Myocyte (in vitro differentiated cells): Measurements from ENCODE around the gene THBS3. TPM values are rescaled to one million over a fixed set of nuclear protein-coding genes. Genes with fewer than 3 reads are reported as not detected.
"Not testable (repeated sequence)": the region's sequence is repeated elsewhere in the genome, so short reads cannot be mapped to it uniquely, and the experiment has no call there.

Experiments used
- DNase-seq: peaks from one replicate; pipeline ENCODE4 v3.0.0-alpha.2; 2012; ENCODE audit warnings: low read depth
- total RNA-seq: library from RNA; depleted of rRNA; stranded (reverse); fragments of >200 nt; gene quantifications from 2 replicates; pipeline ENCODE4 v1.2.3, GENCODE V29; 2014

Gene THBS3
- total RNA-seq, 1 donor from 2014 or later = 52.1 TPM

DNA sequence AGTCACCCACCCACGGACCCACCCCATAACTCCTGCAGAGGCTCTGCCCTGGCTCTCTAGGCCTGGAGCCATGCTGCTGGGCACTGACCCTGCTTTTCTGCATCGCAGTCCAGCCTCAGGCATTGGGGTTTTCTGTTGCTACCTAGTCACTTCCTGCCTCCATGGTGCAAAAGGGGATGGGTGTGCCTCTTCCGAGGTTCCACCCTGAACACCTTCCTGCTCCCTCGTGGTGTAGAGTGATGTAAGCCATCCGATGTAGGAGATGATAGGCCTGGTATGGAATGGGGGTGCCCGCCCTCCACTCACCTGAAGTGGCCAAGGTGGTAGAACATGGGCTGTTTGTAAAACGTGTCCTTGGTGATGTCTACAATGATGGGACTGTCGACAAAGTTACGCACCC lies 27.7 kb upstream of the THBS3 start:
- DNase-seq = not testable (repeated sequence)

DNA sequence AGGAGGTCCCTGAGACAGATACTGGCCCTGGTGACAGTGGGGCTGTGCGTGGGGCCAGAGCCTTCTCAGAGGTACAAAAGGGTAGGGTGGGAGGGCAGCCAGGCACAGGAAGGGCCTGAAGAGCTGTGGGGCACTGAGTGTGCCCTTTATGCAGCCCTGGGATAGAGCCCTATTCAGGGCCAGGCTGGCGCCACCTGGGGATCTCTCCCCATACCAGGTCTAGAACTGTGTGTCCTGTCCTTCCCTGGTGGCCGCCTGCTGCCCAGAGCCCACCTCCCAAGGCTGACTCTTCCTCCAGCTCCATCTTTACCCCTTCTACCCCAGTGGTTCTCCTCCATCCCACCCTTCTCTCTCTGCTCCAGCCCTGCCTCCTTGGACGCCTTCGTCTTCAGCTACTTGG lies 25.8 kb upstream of the THBS3 start:
- not testable (repeated sequence) for DNase-seq

- not testable (repeated sequence) for DNase-seq
Observed at GRCh38 chr1:155232001-155232978, 24.6 kb upstream of the THBS3 start.

DNA sequence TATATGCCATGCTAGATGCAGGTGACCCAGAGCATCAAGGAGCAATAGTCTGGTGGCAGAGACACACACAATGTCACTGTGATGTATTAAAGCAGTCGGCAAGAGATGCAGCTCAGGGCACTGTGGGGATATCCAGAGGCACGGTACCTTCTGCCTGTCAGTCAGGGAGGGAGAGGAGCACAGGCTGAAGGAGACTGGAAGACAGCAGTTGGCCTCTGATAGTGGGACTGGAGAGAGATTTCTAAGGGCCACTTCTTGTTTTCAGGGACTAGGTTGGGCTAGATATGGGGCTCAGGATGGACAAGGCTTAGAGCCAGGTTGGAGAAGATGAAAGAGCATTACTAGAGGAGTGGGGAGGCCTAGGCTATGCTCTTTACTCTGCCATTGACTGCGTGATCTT lies 23.6 kb upstream of the THBS3 start:
- DNase-seq = not testable (repeated sequence)

GRCh38 chr1:155228096-155228427 lies 20.4 kb upstream of the THBS3 start:
- DNase-seq = no peak

DNA sequence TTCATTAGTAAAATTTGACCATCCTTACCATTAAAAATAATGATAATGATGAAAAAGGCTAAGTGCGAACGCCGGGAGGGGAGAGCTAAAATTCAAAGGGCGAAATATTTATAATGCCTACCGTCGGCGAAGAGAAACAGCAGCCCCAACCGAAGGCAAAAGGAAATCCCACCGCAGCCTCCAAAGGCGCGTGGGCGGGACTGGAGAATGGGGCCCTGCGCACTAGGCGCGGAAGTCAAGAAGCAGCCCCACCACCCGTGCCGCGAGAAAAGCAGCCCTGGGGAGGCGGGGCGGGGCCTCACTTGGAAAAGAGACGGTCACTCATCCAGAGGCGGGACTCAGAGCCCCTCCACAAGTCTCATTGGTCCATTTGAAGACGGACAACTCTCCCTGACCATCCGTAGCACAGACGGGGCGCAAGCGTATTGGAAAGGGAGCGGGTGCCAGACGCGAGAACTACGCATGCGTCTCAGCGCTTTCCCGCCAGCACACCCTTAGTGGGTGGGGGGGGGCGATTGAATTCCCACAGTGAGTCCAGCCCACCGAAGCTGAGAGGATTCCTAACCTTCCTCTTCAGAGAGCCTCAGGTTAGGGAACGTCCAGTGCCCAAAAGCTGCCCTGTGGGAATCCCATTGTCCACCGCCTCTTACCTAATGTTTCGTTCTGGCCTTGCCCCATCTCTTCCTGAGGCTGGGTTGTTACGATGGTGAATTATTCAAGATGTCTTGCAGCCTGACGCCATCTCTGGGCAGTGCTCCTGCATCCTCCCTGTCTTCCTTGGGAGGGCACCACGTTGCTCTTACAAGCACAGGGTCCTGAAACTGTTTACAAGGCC lies 19.8 kb upstream of the THBS3 start:
- peak; percentile 100 for DNase-seq

GRCh38 chr1:155226910-155227260 lies 19.2 kb upstream of the THBS3 start:
- peak; percentile 71 for DNase-seq

- DNase-seq = peak; percentile 81
Observed at GRCh38 chr1:155226188-155226909, 18.7 kb upstream of the THBS3 start.

DNA sequence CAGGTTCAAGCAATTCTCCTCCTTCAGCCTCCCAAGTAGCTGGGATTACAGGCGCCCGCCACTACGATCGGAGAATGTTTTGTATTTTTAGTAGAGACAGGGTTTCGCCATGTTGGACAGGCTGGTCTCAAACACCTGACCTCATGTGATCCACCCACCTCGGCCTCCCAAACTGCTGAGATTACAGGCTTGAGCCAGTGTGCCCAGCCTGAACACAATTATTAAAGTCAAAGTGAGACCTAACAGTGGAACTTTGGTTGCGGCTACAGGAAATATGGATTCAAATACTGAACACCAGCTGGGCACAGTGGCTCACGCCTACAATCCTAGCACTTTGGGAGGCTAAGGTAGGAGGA lies 17.7 kb upstream of the THBS3 start:
- DNase-seq = not testable (repeated sequence)

DNA sequence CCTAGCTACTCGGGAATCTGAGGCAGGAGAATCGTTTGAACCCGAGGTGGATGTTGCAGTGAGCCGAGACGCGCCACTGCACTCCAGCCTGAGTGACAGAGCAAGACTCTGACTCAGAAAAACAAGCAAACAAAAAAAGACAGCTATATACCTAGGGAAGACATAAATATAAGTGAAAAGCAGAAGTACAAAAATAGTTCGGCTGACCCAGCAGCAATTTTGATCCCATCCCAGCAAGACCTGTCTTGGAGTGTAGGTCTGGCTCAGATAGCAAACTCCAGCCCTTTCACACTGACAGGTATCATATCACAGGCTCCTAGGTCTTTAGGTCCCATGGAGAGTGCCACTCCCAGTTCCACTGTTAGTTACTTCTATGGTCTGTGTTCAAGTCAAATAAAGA lies 15.3 kb upstream of the THBS3 start:
- DNase-seq = no peak

- DNase-seq = not testable (repeated sequence)
Observed at GRCh38 chr1:155220211-155220965, 12.7 kb upstream of the THBS3 start.

GRCh38 chr1:155219592-155220031 lies 11.9 kb upstream of the THBS3 start:
- DNase-seq = no peak

GRCh38 chr1:155218854-155219591 lies 11.3 kb upstream of the THBS3 start:
- peak; percentile 56 for DNase-seq

- DNase-seq = not testable (repeated sequence)
Observed at GRCh38 chr1:155214702-155215101, 7.0 kb upstream of the THBS3 start.

GRCh38 chr1:155212051-155212440 lies 4.3 kb upstream of the THBS3 start:
- not testable (repeated sequence) for DNase-seq

GRCh38 chr1:155211381-155212050 lies 3.8 kb upstream of the THBS3 start:
- DNase-seq = not testable (repeated sequence)

GRCh38 chr1:155210314-155211104 lies 2.8 kb upstream of the THBS3 start:
- DNase-seq = no peak

- DNase-seq = no peak
Observed at GRCh38 chr1:155209312-155209721, 1.6 kb upstream of the THBS3 start.
